Measurements from ENCODE around the gene UBE2L3. TPM values are rescaled to one million over a fixed set of nuclear protein-coding genes. Genes with fewer than 3 reads are reported as not detected.
"Not testable (repeated sequence)": the region's sequence is repeated elsewhere in the genome, so short reads cannot be mapped to it uniquely, and the experiment has no call there.

The UBE2L3 gene
- total and polyA plus RNA-seq, 8 donors, result 43.3 to 55.7 (median 48.1) TPM

DNA sequence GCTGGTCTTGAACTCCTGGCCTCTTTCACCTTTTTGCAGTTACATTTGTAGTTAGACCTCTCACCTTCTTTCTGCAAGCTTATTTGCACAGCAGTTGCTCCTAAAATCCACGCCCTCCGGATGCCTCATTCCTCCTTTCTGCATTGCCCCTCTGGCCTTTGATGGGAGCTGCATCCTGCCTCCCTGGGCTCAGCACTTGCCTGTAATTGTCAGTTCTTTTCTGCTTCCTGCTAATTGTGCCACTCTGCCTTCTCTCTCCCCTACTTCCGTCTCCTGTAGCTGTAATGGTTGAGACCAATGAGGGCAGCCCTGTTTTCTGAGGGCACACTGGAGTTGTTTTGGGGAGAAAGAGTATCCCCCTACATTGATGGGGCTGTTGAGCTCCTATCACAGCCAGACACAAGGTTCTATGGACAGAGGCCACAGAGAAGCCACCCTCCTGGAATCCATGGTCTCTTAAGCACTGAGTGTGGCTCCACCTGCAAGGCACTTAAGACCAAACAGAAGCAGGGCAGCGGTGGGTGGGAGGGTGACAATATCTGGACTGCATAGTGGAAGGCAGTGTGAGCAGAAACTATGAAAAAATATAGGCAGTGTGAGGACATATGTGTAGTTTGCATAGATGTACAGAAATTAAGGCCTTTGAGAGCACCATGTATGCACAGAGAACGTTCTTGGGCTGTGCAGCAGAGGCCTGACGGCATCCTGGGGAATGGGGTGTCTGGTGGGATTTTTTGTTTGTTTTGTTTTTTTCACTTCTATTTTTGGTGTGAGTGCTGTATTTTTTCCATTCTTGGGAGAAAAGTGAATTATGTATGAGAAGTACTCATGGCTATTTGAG is 31.8 kb downstream of the UBE2L3 start:
- peaks cover 3 to 8% of the 10 kb centered on the region in 2 donors for H3K4me1 ChIP-seq
- ATAC-seq (no peak), DNase-seq (no peak)
- intact Hi-C loops (cut with DNase I), result no loop called here
- no peak overlapping the region for H3K27ac ChIP-seq
- TF ChIP-seq, protein P1, sequence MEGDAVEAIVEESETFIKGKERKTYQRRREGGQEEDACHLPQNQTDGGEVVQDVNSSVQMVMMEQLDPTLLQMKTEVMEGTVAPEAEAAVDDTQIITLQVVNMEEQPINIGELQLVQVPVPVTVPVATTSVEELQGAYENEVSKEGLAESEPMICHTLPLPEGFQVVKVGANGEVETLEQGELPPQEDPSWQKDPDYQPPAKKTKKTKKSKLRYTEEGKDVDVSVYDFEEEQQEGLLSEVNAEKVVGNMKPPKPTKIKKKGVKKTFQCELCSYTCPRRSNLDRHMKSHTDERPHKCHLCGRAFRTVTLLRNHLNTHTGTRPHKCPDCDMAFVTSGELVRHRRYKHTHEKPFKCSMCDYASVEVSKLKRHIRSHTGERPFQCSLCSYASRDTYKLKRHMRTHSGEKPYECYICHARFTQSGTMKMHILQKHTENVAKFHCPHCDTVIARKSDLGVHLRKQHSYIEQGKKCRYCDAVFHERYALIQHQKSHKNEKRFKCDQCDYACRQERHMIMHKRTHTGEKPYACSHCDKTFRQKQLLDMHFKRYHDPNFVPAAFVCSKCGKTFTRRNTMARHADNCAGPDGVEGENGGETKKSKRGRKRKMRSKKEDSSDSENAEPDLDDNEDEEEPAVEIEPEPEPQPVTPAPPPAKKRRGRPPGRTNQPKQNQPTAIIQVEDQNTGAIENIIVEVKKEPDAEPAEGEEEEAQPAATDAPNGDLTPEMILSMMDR (IDR thresholded peaks at IDR 0.05), result no peak
- H3K27me3 ChIP-seq, result no peaks in the 10 kb centered on the region
- peaks cover 0 to 44% of the 10 kb centered on the region in 2 donors for H3K36me3 ChIP-seq
- H3K4me3 ChIP-seq, result no peak overlapping the region
- H3K9me3 ChIP-seq, result no peaks in the 10 kb centered on the region

DNA sequence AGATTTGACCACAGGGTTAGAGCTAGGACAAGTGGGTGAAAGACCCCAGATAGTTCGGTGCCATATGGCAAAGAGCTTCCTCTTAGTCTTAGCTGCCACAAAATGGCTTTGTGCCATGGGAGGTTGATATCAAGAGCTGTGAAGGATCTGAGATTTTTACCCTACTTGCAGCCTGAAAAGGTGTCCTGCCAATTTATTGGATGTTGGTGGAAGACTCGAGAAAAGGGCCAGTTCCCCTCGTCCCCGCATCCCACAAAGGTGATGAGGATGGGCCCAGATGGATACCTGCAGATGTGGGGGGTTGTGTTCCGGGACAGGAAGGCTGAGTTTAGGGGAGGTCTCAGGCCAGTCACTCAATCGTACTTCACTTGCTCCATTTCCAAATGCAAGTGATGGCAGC is 35.1 kb downstream of the UBE2L3 start:
- Histone ChIP-seq H3K4me3 (no peak overlapping the region), H3K36me3 (peaks cover 0 to 13% of the 10 kb centered on the region in 2 donors), H3K27ac (no peak overlapping the region), H3K9me3 (no peaks in the 10 kb centered on the region), H3K27me3 (no peaks in the 10 kb centered on the region), H3K4me1 (peaks cover 3 to 36% of the 10 kb centered on the region in 2 donors)
- TF ChIP-seq, protein P1 (IDR thresholded peaks at IDR 0.05), result no peak
- DNase-seq (no peak), ATAC-seq (no peak)
- intact Hi-C loops (cut with DNase I), result no loop called here

DNA sequence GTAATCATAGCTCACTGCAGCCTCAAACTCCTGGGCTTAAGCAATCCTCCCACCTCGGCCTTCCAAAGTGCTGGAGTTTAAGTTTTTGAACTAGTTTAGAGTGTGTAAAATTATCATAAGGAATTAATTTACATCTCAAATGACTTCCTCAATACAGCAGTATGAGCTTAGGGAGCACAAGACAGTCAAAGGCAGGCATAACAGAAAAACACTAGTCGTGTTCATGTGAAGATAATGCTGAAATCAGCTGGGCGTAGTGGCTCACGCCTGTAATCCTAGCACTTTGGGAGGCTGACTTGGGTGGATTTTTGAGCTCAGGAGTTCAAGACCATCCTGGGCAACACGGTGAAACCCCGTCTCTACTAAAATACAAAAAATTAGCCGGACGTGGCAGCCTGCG is 36.5 kb downstream of the UBE2L3 start:
- H3K4me1 ChIP-seq, result peaks cover 2 to 45% of the 10 kb centered on the region in 2 donors
- no peak for ATAC-seq
- peak overlapping the region in 1 of 2 donors; percentile 51 for H3K27ac ChIP-seq
- intact Hi-C loops (cut with DNase I), result no loop called here
- peaks cover 0 to 9% of the 10 kb centered on the region in 2 donors for H3K36me3 ChIP-seq
- TF ChIP-seq, protein P1 (IDR thresholded peaks at IDR 0.05), result no peak
- no peak for DNase-seq
- no peaks in the 10 kb centered on the region for H3K27me3 ChIP-seq
- H3K9me3 ChIP-seq, result no peaks in the 10 kb centered on the region
- H3K4me3 ChIP-seq, result no peak overlapping the region

DNA sequence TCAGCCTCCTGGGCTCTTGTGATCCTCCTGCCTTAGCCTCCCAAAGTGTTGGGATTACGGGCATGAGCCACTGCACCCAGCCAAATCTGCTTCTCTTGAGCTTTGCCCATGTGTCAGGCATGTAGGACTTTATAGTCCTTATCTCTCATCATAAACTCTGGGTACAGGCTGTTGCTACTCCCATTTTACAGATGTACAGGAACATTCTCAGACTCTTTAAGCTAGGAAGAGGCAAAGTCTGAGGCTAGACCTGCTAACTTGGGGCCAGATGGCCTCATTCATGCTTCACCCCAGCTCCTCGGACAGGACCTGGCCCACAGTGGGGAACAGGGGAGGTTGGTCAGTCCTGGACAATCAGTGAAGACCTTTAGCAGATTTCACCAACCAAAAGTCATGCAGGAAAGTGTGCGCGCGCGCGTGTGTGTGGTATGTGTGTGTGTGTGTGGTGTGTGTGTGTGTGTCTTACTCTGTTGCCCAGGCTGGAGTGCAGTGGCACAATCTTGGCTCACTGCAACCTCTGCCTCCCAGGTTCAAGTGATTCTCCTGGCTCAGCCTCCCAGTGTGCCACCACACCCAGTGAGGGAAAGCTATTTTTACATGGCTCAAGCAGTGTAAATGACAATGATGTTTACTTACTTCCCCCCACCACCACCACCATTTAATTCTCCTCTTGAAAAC is 38.5 kb downstream of the UBE2L3 start:
- Histone ChIP-seq H3K27ac (no peak overlapping the region), H3K4me1 (peaks cover 0 to 45% of the 10 kb centered on the region in 2 donors), H3K4me3 (no peak overlapping the region), H3K36me3 (peaks cover 0 to 11% of the 10 kb centered on the region in 2 donors), H3K9me3 (no peaks in the 10 kb centered on the region), H3K27me3 (no peaks in the 10 kb centered on the region)
- TF ChIP-seq, protein P1 (IDR thresholded peaks at IDR 0.05), result no peak
- no peak for DNase-seq
- no peak for ATAC-seq
- intact Hi-C loops (cut with DNase I), result no loop called here

DNA sequence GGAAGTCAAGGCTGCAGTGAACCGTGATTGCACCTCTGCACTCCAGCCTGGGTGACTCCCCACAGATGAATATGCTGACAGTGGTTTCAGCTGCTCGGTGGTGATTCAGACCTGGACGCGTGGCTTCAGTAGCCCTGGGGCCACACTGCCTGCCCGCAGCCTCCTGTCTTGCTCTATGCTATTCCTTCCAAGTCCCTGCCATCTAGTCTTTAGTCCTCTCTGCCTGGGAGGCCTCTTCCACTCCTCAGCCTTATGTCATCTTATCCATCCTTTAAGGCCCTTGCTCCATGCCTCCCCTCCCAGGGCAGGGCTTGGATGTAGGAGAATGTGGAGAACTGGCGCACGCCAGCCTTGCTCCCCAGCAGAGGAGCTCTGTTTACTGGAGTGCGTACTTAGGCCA is 39.3 kb downstream of the UBE2L3 start:
- H3K4me1 ChIP-seq, result peaks cover 0 to 45% of the 10 kb centered on the region in 2 donors
- no peaks in the 10 kb centered on the region for H3K27me3 ChIP-seq
- H3K36me3 ChIP-seq, result peaks cover 0 to 18% of the 10 kb centered on the region in 2 donors
- no peaks in the 10 kb centered on the region for H3K9me3 ChIP-seq
- intact Hi-C loops (cut with DNase I), result no loop called here
- no peak overlapping the region for H3K4me3 ChIP-seq
- DNase-seq (no peak), ATAC-seq (no peak)
- H3K27ac ChIP-seq, result no peak overlapping the region
- TF ChIP-seq, protein P1 (IDR thresholded peaks at IDR 0.05), result no peak

DNA sequence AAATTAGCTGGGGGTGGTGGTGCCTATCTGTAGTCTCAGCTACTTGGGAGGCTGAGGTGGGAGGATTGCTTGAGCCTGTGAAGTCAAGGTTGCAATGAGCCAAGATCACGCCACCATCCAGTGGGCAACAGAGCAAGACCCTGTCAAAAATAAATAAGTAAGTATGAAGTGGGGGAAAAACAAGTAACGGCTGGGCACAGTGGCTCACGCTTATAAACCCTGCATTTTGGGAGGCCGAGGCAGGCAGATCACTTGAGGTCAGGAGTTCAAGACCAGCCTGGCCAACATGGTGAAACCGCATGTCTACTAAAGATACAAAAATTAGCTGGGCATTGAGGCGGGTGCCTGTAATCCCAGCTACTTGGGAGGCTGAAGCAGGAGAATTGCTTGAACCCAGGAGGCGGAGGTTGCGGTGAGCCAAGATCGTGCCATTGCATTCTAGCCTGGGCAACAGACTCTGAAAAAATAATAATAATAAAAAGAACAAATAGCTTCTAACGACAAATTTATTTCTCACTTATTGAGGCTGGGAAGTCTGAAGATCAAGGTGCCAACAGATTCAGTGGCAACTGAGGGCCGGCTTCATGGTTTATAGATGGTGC is 42.1 kb downstream of the UBE2L3 start:
- H3K9me3 ChIP-seq; intact Hi-C loops (cut with DNase I); H3K27me3 ChIP-seq; DNase-seq; H3K4me3 ChIP-seq; H3K27ac ChIP-seq; ATAC-seq: not testable (repeated sequence)
- H3K4me1 ChIP-seq, result peaks cover 0 to 33% of the 10 kb centered on the region in 2 donors
- peaks cover 0 to 40% of the 10 kb centered on the region in 2 donors for H3K36me3 ChIP-seq
